Glutamatergic neuron (in vitro differentiated cells): ENCODE data around the gene CYP2A7. TPM values are rescaled to one million over a fixed set of nuclear protein-coding genes. Genes with fewer than 3 reads are reported as not detected.
"Not testable (repeated sequence)": the region's sequence is repeated elsewhere in the genome, so short reads cannot be mapped to it uniquely, and the experiment has no call there.

Experiments
- DNase-seq: peaks from one replicate; pipeline ENCODE4 v3.0.0; 2022
- H3K27ac Mint-ChIP-seq: one replicate; pipeline ENCODE4 v1.8.0; 2020; ENCODE audit warnings: mild to moderate bottlenecking, mixed read lengths, inconsistent platforms; ENCODE audit not compliant: unreplicated experiment
- H3K27me3 Mint-ChIP-seq: one replicate; pipeline ENCODE4 v1.8.0; 2020; ENCODE audit warnings: mild to moderate bottlenecking, moderate library complexity, mixed read lengths, inconsistent platforms; ENCODE audit not compliant: unreplicated experiment
- H3K36me3 Mint-ChIP-seq: one replicate; pipeline ENCODE4 v1.8.0; 2020; ENCODE audit warnings: mild to moderate bottlenecking, mixed read lengths, inconsistent platforms; ENCODE audit not compliant: unreplicated experiment
- H3K4me1 Mint-ChIP-seq: one replicate; pipeline ENCODE4 v1.8.0; 2020; ENCODE audit warnings: mild to moderate bottlenecking, low read depth, mixed read lengths, inconsistent platforms; ENCODE audit not compliant: unreplicated experiment
- H3K4me3 Mint-ChIP-seq: one replicate; pipeline ENCODE4 v1.8.0; 2020; ENCODE audit warnings: mild to moderate bottlenecking, mixed read lengths, inconsistent platforms; ENCODE audit not compliant: unreplicated experiment
- H3K9me3 Mint-ChIP-seq: one replicate; pipeline ENCODE4 v1.8.0; 2020; ENCODE audit warnings: mild to moderate bottlenecking, moderate library complexity, mixed read lengths, inconsistent platforms; ENCODE audit not compliant: unreplicated experiment
- CTCF ChIP-seq: fragments of 200-600 bp; sonication (generic); IDR thresholded peaks from one replicate; pipeline ENCODE4 v1.5.0; 2021; ENCODE audit not compliant: partially characterized antibody, unreplicated experiment
- long read RNA-seq: library from polyadenylated mRNA; unstranded; transcript quantifications from one replicate; pipeline ENCODE4 v2.0.0, GENCODE V29; 2020; ENCODE audit not compliant: unreplicated experiment
- total RNA-seq: library from RNA; stranded (reverse); fragmentation: NEBNext Ultra II Directional; extraction: Animal tissue kit (Norgen Biotek cat#: 25700); gene quantifications from one replicate; pipeline ENCODE4 v1.2.1, GENCODE V29; 2021; ENCODE audit not compliant: unreplicated experiment

CYP2A7 gene
- not detected for total RNA-seq
- long read RNA-seq, result 0 reads

- DNase-seq, H3K9me3 Mint-ChIP-seq, H3K27me3 Mint-ChIP-seq, H3K27ac Mint-ChIP-seq, H3K4me3 Mint-ChIP-seq, H3K4me1 Mint-ChIP-seq, H3K36me3 Mint-ChIP-seq: not testable (repeated sequence)
Measured at GRCh38 chr19:40882062-40882461, at the start of gene CYP2A7. TSS of gene CYP2A7 (minus strand) at chr19:40882231. CDS start at chr19:40882210, 21 bp downstream.

GRCh38 chr19:40930799-40931198, 48.8 kb upstream of the CYP2A7 start:
- DNase-seq, H3K4me3 Mint-ChIP-seq, H3K4me1 Mint-ChIP-seq, H3K36me3 Mint-ChIP-seq, H3K27me3 Mint-ChIP-seq, H3K27ac Mint-ChIP-seq, H3K9me3 Mint-ChIP-seq: not testable (repeated sequence)

GRCh38 chr19:40929942-40930341, 47.9 kb upstream of the CYP2A7 start:
- not testable (repeated sequence) for H3K27me3 Mint-ChIP-seq, H3K36me3 Mint-ChIP-seq

GRCh38 chr19:40928850-40929249, 46.8 kb upstream of the CYP2A7 start:
- H3K9me3 Mint-ChIP-seq, result no peaks in the 10 kb centered on the region
- no peaks in the 10 kb centered on the region for H3K36me3 Mint-ChIP-seq
- H3K27me3 Mint-ChIP-seq, result peaks cover 3% of the 10 kb centered on the region
- no peaks in the 10 kb centered on the region for H3K4me1 Mint-ChIP-seq
- DNase-seq, result no peak
- no peak overlapping the region for H3K27ac Mint-ChIP-seq
- H3K4me3 Mint-ChIP-seq, result no peak overlapping the region
- TF ChIP-seq CTCF, result no peak

More at GRCh38 chr19:40929942-40930341, 47.9 kb upstream of the CYP2A7 start:
- not testable (repeated sequence) for H3K9me3 Mint-ChIP-seq, H3K27ac Mint-ChIP-seq, H3K4me3 Mint-ChIP-seq, DNase-seq, H3K4me1 Mint-ChIP-seq

- Mint-ChIP-seq H3K36me3 (no peaks in the 10 kb centered on the region), H3K27me3 (peaks cover 3% of the 10 kb centered on the region), H3K9me3 (no peaks in the 10 kb centered on the region), H3K4me1 (no peaks in the 10 kb centered on the region), H3K4me3 (no peak overlapping the region), H3K27ac (no peak overlapping the region)
- no peak for TF ChIP-seq CTCF
- no peak for DNase-seq
Measured at GRCh38 chr19:40927567-40927966, 45.5 kb upstream of the CYP2A7 start.

GRCh38 chr19:40926276-40926675, 44.2 kb upstream of the CYP2A7 start:
- H3K9me3 Mint-ChIP-seq, H3K36me3 Mint-ChIP-seq, H3K4me1 Mint-ChIP-seq, H3K27ac Mint-ChIP-seq, DNase-seq, H3K27me3 Mint-ChIP-seq, H3K4me3 Mint-ChIP-seq: not testable (repeated sequence)

GRCh38 chr19:40923934-40924391, 41.9 kb upstream of the CYP2A7 start:
- H3K4me3 Mint-ChIP-seq, result no peak overlapping the region
- peaks cover 1% of the 10 kb centered on the region for H3K9me3 Mint-ChIP-seq
- TF ChIP-seq CTCF, result no peak
- no peak for DNase-seq
- H3K36me3 Mint-ChIP-seq, result peaks cover 7% of the 10 kb centered on the region
- peaks cover 3% of the 10 kb centered on the region for H3K27me3 Mint-ChIP-seq
- H3K4me1 Mint-ChIP-seq, result no peaks in the 10 kb centered on the region
- H3K27ac Mint-ChIP-seq, result no peak overlapping the region

GRCh38 chr19:40922237-40923160, 40.5 kb upstream of the CYP2A7 start:
- not testable (repeated sequence) for H3K27me3 Mint-ChIP-seq, H3K9me3 Mint-ChIP-seq, H3K4me3 Mint-ChIP-seq, H3K27ac Mint-ChIP-seq, DNase-seq, H3K4me1 Mint-ChIP-seq, H3K36me3 Mint-ChIP-seq
